ENCODE results near the gene GNAT2. TPM values are rescaled to one million over a fixed set of nuclear protein-coding genes. Genes with fewer than 3 reads are reported as not detected.

GNAT2 gene
- total RNA-seq, 1 experiment from 2014 or later: not detected

GRCh38 chr1:109578947-109579443 is 40.4 kb downstream of the GNAT2 start:
- Histone ChIP-seq H3K4me3 (ENCODE audit: low read length) (no peak overlapping the region), H3K9me3 (ENCODE audit: low read length) (no peaks in the 10 kb centered on the region), H4K20me1 (ENCODE audit: insufficient read depth, low read depth, low read length) (no peaks in the 10 kb centered on the region), H3K36me3 (ENCODE audit: insufficient read depth, low read length) (peaks cover 35% of the 10 kb centered on the region; the same call in 1 of the 2 replicates), H3K9ac (ENCODE audit: low read length) (no peak overlapping the region), H3K4me1 (ENCODE audit: low read length) (peaks cover 19% of the 10 kb centered on the region), H3K79me2 (ENCODE audit: low read length) (peaks cover 76% of the 10 kb centered on the region), H3K4me2 (ENCODE audit: low read depth, low read length, poor library complexity, severe bottlenecking) (no peak overlapping the region), H3K9me2 (replicated peaks; ENCODE audit: insufficient read depth, low read length) (no peaks in the 10 kb centered on the region), H3K27ac (ENCODE audit: low read length) (no peak overlapping the region), H2AFZ (ENCODE audit: low read length) (no peak overlapping the region), H3K27me3 (ENCODE audit: low read length) (no peaks in the 10 kb centered on the region)
- no peak for DNase-seq

- Histone ChIP-seq H3K9me3 (ENCODE audit: low read length) (no peaks in the 10 kb centered on the region), H3K9ac (ENCODE audit: low read length) (peak overlapping the region; percentile 32; the same call in 1 of the 2 replicates), H3K4me2 (ENCODE audit: low read depth, low read length, poor library complexity, severe bottlenecking) (peak overlapping the region; percentile 45), H3K4me1 (ENCODE audit: low read length) (peaks cover 71% of the 10 kb centered on the region), H4K20me1 (ENCODE audit: insufficient read depth, low read depth, low read length) (no peaks in the 10 kb centered on the region; the same call in 1 of the 2 replicates), H3K4me3 (ENCODE audit: low read length) (no peak overlapping the region), H3K79me2 (ENCODE audit: low read length) (peaks cover 90% of the 10 kb centered on the region), H3K36me3 (ENCODE audit: insufficient read depth, low read length) (peaks cover under 1% of the 10 kb centered on the region; the same call in 1 of the 2 replicates), H3K9me2 (replicated peaks; ENCODE audit: insufficient read depth, low read length) (no peaks in the 10 kb centered on the region), H3K27me3 (ENCODE audit: low read length) (no peaks in the 10 kb centered on the region), H3K27ac (ENCODE audit: low read length) (peak overlapping the region; percentile 84), H2AFZ (ENCODE audit: low read length) (no peak overlapping the region)
- DNase-seq: peak; percentile 69
These were observed 45.6 kb downstream of the GNAT2 start for GRCh38 chr1:109573785-109574184.

GRCh38 chr1:109570414-109570813 is 49.0 kb downstream of the GNAT2 start:
- Histone ChIP-seq H3K79me2 (ENCODE audit: low read length) (peaks cover 99% of the 10 kb centered on the region), H4K20me1 (ENCODE audit: insufficient read depth, low read depth, low read length) (no peaks in the 10 kb centered on the region; the same call in 1 of the 2 replicates), H3K27ac (ENCODE audit: low read length) (peak overlapping the region; percentile 92), H3K4me1 (ENCODE audit: low read length) (peaks cover 92% of the 10 kb centered on the region), H3K27me3 (ENCODE audit: low read length) (no peaks in the 10 kb centered on the region), H2AFZ (ENCODE audit: low read length) (no peak overlapping the region), H3K9ac (ENCODE audit: low read length) (peak overlapping the region; percentile 61), H3K36me3 (ENCODE audit: insufficient read depth, low read length) (no peaks in the 10 kb centered on the region), H3K9me2 (replicated peaks; ENCODE audit: insufficient read depth, low read length) (no peaks in the 10 kb centered on the region), H3K4me3 (ENCODE audit: low read length) (peak overlapping the region; percentile 45), H3K9me3 (ENCODE audit: low read length) (no peaks in the 10 kb centered on the region), H3K4me2 (ENCODE audit: low read depth, low read length, poor library complexity, severe bottlenecking) (peak overlapping the region; percentile 90)
- DNase-seq: peak; percentile 59

- peak overlapping the region; percentile 61 for H3K9ac ChIP-seq (ENCODE audit: low read length)
- no peaks in the 10 kb centered on the region for H3K9me3 ChIP-seq (ENCODE audit: low read length)
- H2AFZ ChIP-seq (ENCODE audit: low read length): no peak overlapping the region
- no peaks in the 10 kb centered on the region for H3K36me3 ChIP-seq (ENCODE audit: insufficient read depth, low read length)
- peaks cover 99% of the 10 kb centered on the region for H3K79me2 ChIP-seq (ENCODE audit: low read length)
- peaks cover 100% of the 10 kb centered on the region for H3K4me1 ChIP-seq (ENCODE audit: low read length)
- no peaks in the 10 kb centered on the region for H3K9me2 ChIP-seq (replicated peaks; ENCODE audit: insufficient read depth, low read length)
- H3K4me2 ChIP-seq (ENCODE audit: low read depth, low read length, poor library complexity, severe bottlenecking): peak overlapping the region; percentile 90
- H4K20me1 ChIP-seq (ENCODE audit: insufficient read depth, low read depth, low read length): no peaks in the 10 kb centered on the region; the same call in 1 of the 2 replicates
- DNase-seq: no peak
- peak overlapping the region; percentile 16 for H3K4me3 ChIP-seq (ENCODE audit: low read length)
- peak overlapping the region; percentile 92 for H3K27ac ChIP-seq (ENCODE audit: low read length)
- H3K27me3 ChIP-seq (ENCODE audit: low read length): no peaks in the 10 kb centered on the region
These were observed 50.1 kb downstream of the GNAT2 start for GRCh38 chr1:109569323-109569722.

GRCh38 chr1:109567877-109568672 is 51.3 kb downstream of the GNAT2 start:
- H3K4me1 ChIP-seq (ENCODE audit: low read length): peaks cover 98% of the 10 kb centered on the region
- no peaks in the 10 kb centered on the region for H3K36me3 ChIP-seq (ENCODE audit: insufficient read depth, low read length)
- no peaks in the 10 kb centered on the region for H3K27me3 ChIP-seq (ENCODE audit: low read length)
- peak overlapping the region; percentile 61 for H3K9ac ChIP-seq (ENCODE audit: low read length)
- no peaks in the 10 kb centered on the region for H3K9me2 ChIP-seq (replicated peaks; ENCODE audit: insufficient read depth, low read length)
- peak; percentile 72 for DNase-seq
- H3K27ac ChIP-seq (ENCODE audit: low read length): peak overlapping the region; percentile 92
- no peaks in the 10 kb centered on the region for H3K9me3 ChIP-seq (ENCODE audit: low read length)
- no peak overlapping the region for H2AFZ ChIP-seq (ENCODE audit: low read length)
- peaks cover 99% of the 10 kb centered on the region for H3K79me2 ChIP-seq (ENCODE audit: low read length)
- peak overlapping the region; percentile 90 for H3K4me2 ChIP-seq (ENCODE audit: low read depth, low read length, poor library complexity, severe bottlenecking)
- no peaks in the 10 kb centered on the region for H4K20me1 ChIP-seq (ENCODE audit: insufficient read depth, low read depth, low read length)
- peak overlapping the region; percentile 57 for H3K4me3 ChIP-seq (ENCODE audit: low read length)

GRCh38 chr1:109566982-109567381 is 52.4 kb downstream of the GNAT2 start:
- Histone ChIP-seq H2AFZ (ENCODE audit: low read length) (no peak overlapping the region), H3K4me2 (ENCODE audit: low read depth, low read length, poor library complexity, severe bottlenecking) (peak overlapping the region; percentile 90), H3K9me2 (replicated peaks; ENCODE audit: insufficient read depth, low read length) (no peaks in the 10 kb centered on the region), H3K4me1 (ENCODE audit: low read length) (peaks cover 98% of the 10 kb centered on the region), H3K27me3 (ENCODE audit: low read length) (no peaks in the 10 kb centered on the region), H4K20me1 (ENCODE audit: insufficient read depth, low read depth, low read length) (0 out of 2 replicates have a peak, but pooled peaks cover 5% of the 10 kb centered on the region), H3K27ac (ENCODE audit: low read length) (peak overlapping the region; percentile 92), H3K79me2 (ENCODE audit: low read length) (peaks cover 99% of the 10 kb centered on the region), H3K9ac (ENCODE audit: low read length) (peak overlapping the region; percentile 61), H3K4me3 (ENCODE audit: low read length) (peak overlapping the region; percentile 57), H3K36me3 (ENCODE audit: insufficient read depth, low read length) (no peaks in the 10 kb centered on the region), H3K9me3 (ENCODE audit: low read length) (no peaks in the 10 kb centered on the region)
- no peak for DNase-seq

GRCh38 chr1:109565241-109565640 is 54.2 kb downstream of the GNAT2 start:
- no peak overlapping the region for H2AFZ ChIP-seq (ENCODE audit: low read length)
- no peaks in the 10 kb centered on the region for H3K9me3 ChIP-seq (ENCODE audit: low read length)
- no peaks in the 10 kb centered on the region for H3K9me2 ChIP-seq (replicated peaks; ENCODE audit: insufficient read depth, low read length)
- no peaks in the 10 kb centered on the region for H3K36me3 ChIP-seq (ENCODE audit: insufficient read depth, low read length)
- peaks cover 100% of the 10 kb centered on the region for H3K79me2 ChIP-seq (ENCODE audit: low read length)
- H3K9ac ChIP-seq (ENCODE audit: low read length): no peak overlapping the region
- no peak overlapping the region for H3K4me3 ChIP-seq (ENCODE audit: low read length)
- DNase-seq: no peak
- H3K27ac ChIP-seq (ENCODE audit: low read length): peak overlapping the region; percentile 64
- peaks cover 98% of the 10 kb centered on the region for H3K4me1 ChIP-seq (ENCODE audit: low read length)
- peaks cover 8% of the 10 kb centered on the region; the same call in 1 of the 2 replicates for H4K20me1 ChIP-seq (ENCODE audit: insufficient read depth, low read depth, low read length)
- H3K4me2 ChIP-seq (ENCODE audit: low read depth, low read length, poor library complexity, severe bottlenecking): peak overlapping the region; percentile 18
- no peaks in the 10 kb centered on the region for H3K27me3 ChIP-seq (ENCODE audit: low read length)

- H3K27me3 ChIP-seq (ENCODE audit: low read length): no peaks in the 10 kb centered on the region
- no peak overlapping the region for H3K4me3 ChIP-seq (ENCODE audit: low read length)
- H2AFZ ChIP-seq (ENCODE audit: low read length): no peak overlapping the region
- H3K4me1 ChIP-seq (ENCODE audit: low read length): peaks cover 98% of the 10 kb centered on the region
- no peaks in the 10 kb centered on the region for H3K36me3 ChIP-seq (ENCODE audit: insufficient read depth, low read length)
- peaks cover 100% of the 10 kb centered on the region for H3K79me2 ChIP-seq (ENCODE audit: low read length)
- no peak overlapping the region for H3K9ac ChIP-seq (ENCODE audit: low read length)
- no peaks in the 10 kb centered on the region for H3K9me2 ChIP-seq (replicated peaks; ENCODE audit: insufficient read depth, low read length)
- no peak overlapping the region for H3K4me2 ChIP-seq (ENCODE audit: low read depth, low read length, poor library complexity, severe bottlenecking)
- DNase-seq: no peak
- no peaks in the 10 kb centered on the region for H3K9me3 ChIP-seq (ENCODE audit: low read length)
- H3K27ac ChIP-seq (ENCODE audit: low read length): peak overlapping the region; percentile 22
- H4K20me1 ChIP-seq (ENCODE audit: insufficient read depth, low read depth, low read length): peaks cover 16% of the 10 kb centered on the region; the same call in 1 of the 2 replicates
These were observed 55.1 kb downstream of the GNAT2 start for GRCh38 chr1:109564194-109564878.

Data from Karpas-422 (cell line).